DMS53 (cell line): Measurements from ENCODE around the gene ABHD11.
"Not testable (repeated sequence)": the region's sequence is repeated elsewhere in the genome, so short reads cannot be mapped to it uniquely, and the experiment has no call there.

ENCODE experiments used
- DNase-seq: peaks from one replicate; lab custom pipeline; 2025; lab: John Stamatoyannopoulos, UW

ABHD11 gene, protein sequence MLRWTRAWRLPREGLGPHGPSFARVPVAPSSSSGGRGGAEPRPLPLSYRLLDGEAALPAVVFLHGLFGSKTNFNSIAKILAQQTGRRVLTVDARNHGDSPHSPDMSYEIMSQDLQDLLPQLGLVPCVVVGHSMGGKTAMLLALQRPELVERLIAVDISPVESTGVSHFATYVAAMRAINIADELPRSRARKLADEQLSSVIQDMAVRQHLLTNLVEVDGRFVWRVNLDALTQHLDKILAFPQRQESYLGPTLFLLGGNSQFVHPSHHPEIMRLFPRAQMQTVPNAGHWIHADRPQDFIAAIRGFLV

DNA sequence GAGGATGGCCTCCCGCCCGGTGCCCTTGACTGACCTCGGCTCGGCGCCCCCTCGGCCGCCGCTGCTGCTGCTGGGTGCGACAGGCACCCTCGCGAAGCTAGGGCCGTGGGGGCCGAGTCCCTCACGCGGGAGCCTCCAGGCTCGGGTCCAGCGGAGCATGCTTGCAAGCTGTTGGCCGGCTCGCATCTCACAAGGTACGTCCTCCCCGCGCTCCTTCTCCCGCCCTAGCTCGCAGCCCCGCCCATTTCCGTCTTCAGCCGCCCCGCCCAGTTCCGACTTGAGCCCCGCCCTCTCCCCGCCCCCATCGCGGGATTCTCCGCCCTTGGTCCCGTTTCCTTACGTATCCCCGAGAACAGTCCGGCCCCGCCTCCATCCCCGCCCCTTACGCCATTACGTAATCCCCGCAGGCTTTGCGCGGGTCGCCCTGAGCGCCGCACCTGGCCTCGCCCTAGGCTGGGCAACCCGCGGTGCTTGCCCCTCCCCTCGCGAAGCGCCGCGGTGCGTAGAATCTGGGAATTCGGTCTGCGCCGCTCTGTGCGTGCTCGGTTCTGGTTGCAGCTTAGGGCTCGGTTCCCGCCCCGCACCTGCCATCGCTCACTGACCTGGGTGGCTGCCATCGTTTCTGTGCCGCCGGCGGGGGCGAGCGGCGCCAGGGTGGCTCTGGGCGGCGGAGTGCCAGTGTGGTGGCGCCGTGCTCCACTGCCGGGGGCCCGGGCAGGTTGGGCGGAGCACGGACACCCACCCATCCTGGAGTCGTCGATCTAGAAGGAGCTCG, at the start of gene ABHD11:
Gene ABHD11 (minus strand): TSS at position 191 of the 775 bp plus-strand sequence. CDS start 32 bp downstream, at position 159.
- peak; percentile 100 for DNase-seq

DNA sequence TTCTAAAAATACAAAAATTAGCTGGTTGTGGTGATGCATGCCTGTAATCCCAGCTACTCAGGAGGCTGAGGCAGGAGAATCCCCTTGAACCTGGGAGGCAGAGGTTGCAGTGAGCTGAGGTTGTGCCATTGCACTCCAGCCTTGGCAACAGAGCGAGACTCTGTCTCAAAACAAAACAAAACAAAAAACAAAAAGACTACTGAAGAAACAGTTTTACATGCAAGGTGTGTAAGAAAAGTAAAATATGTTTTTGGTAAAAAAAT, 49.1 kb upstream of the ABHD11 start:
- DNase-seq = not testable (repeated sequence)

DNA sequence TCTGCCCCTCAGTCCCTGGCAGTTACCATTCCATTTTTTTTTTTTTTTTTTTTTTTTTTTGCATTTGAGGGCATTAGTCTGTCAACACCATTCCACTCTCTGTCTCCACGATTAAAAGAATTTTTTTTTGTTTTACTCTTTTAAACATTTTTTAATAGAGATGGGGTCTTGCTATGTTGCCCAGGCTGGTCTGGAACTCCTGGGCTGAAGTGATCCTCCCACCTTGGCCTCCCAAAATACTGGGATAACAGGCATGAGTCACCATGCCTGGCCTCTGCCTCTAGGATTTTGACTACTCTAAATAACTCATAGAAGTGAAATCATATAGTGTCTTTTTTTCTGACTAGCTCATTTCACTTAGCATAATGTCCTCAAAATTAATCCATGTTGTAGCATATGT, 48.0 kb upstream of the ABHD11 start:
- no peak for DNase-seq

DNA sequence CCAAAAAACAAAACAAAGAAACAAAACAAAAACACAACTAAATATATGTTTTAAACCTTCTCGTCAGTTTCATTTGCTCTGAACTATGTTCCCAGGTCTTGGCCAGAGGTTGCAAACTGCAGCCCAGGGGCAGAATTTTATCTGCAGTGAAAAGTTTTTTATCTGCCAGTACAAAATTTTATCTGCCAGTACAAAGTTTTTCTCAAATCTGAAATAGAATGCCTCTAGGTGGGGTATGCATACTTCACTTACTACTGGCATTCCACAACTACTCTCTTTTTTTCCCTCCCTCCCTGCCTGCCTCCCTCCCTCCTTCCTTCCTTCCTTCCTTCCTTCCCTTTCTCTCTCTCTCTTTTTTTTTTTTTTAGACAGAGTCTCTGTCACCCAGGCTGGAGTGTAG, 40.9 kb upstream of the ABHD11 start:
- no peak for DNase-seq

DNA sequence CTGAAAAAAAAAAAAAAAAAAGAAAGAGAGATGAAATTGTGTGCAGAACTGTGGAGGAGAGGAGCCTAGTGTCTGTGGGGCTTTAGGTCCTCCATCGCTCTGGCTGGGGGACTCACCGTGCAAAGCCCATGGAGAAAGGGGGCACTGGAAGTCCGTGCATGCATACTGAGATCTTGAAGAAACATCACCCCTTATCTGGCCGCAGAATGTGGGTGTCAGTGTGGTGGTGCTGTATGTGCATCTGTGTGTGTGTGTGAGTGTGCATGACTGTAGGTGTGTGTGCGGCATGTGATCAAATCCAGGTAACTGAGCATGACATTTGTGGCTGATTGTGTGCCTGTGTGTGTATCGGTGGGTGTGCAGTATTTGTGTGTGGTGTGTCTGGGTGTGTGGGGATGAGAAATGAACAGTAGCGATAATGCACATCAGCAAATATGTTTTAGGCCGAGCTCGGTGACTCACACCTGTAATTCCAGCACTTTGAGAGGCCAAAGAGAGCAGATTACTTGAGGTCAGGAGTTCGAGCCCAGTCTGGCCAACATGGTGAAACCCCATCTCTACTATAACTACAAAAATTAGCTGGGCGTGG, 40.3 kb upstream of the ABHD11 start:
- DNase-seq = no peak

DNA sequence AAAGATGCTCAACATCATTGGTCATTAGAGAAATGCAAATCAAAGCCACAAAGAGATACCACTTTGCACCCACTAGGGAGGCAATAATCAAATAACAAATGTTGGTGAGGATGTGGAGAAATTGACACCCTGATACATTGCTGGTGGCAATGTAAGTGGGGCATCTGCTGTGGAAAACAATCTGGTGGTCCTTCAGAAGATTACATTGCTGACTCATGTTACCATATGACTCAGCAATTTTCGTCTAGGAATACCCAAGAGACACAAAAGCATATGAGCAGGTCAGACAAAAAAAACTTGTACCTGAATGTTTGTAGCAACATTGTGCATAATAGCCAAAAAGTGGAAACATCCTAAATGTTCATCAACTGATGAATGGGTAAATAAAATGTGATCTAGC, 36.3 kb upstream of the ABHD11 start:
- peak; percentile 69 for DNase-seq

DNA sequence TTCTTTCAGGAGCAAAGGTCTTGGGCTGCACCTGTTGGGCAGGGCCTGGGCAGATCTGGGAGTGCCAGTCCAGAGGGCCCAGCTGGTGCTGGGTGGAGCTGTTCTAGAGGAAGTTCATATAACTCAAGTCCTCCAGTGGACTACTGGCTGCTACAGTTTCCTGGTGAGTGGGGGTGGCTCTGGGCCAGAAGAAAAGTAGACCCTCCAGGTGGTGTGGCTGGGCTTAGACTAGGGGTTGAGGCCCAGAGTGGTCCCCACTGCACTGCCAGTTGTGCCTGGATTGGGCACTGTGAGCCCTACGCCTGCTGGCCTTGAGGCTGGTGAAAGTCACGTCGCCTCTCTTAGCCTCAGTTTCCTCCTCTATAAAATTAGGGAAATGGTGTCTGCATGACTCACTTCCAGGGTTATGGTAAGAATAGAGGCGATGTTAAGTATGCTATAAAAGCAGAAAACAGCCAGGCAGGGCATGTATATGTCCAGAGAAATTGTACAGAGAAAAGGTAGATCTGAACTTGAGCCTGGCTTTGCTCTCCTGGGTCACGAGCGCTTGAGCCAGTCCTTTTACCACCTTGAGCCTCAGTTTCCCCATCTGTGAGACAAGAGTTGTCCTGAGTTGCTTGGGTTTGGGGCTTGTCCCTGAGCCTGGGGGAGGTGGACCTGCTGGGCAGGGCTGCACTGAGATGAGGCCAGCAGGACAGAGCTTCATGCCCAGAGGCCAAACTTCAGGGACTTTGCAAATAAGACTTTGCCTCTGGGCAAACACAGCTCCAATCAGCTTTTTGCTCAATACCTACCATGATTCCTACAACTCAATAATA, 35.3 kb upstream of the ABHD11 start:
- DNase-seq = peak; percentile 50

DNA sequence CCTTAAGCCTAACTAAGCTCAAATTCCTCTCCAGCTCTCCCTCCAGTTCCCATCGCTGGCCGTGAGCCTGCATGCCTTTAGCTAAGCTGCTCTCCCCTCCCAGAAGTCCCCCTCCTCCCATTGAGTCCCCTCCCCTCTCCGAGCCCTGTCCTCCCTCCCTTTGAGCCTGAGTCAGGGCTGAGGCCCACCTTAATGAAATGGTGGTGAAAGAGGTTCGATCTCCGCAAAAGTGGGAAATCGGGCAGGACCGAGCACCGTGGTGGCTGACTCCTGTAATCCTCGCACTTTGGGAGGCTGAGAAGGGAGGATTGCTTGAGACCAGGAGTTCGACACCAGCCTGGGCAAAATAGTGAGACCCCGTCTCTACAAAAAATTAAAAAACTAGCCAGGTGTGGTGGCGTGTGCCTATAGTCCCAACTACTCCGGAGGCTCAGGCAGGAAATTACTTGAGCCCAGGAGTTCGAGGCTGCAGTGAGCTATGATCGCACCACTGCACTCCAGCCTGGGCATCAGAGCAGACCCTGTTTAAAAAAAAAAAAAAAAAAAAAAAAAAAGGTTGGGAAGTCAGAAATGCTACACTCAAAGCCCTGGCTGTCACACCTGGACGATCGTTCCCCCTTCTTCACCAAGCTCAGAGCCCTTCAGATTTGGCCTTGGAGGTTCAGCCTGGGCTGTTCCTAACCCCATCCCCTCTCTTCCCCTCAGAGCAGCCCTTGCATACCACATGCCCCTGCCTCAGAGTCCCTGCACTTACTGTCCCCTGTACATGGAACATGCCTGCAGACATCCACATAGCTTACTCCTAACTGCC, 32.5 kb upstream of the ABHD11 start:
- DNase-seq = no peak

DNA sequence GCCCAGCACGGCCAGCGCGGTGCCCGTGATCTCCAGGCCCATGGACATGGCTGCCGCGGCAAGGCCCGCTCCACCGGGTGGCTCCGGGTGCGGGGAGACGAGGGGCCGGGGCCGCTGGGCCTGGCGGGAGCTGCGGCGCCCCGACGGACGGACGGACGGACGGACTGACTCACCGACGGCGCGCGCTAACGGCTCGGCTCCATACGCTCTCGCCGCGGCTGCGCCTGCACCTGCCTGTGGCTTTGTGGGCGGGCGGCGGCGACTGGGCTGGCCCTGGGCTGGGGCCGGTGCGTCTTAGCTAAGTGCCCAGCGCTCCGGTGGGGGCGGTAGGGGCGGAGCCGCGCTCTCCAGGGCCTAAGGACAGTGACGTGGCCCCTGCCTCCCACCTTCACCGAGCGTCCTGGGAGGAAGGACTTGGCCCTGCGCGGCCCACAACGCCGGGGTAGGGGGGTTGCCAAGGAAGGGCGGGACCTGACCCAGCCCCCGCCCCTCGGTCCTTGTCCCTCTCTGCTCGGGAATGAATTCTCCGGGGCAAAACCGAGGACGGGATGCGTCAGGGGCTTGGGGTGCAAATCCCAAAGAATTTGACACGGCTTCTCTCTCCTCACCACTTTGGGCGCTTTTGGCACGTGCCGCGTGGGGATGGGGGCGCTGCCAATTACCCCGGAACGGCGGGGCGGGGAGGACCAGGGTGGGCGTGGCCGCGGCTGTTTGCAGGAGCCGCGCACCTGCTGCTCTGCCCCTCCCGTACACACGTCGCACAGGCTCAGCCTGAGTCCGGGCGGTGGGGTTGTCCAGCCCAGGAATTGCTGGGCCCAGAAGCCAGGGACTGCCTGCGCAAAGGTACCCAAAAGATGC, 31.6 kb upstream of the ABHD11 start, which contains the start of gene CLDN3:
Gene CLDN3 (minus strand): TSS at position 269 of the 858 bp plus-strand sequence. CDS start 221 bp downstream, at position 48.
- peak; percentile 100 for DNase-seq

DNA sequence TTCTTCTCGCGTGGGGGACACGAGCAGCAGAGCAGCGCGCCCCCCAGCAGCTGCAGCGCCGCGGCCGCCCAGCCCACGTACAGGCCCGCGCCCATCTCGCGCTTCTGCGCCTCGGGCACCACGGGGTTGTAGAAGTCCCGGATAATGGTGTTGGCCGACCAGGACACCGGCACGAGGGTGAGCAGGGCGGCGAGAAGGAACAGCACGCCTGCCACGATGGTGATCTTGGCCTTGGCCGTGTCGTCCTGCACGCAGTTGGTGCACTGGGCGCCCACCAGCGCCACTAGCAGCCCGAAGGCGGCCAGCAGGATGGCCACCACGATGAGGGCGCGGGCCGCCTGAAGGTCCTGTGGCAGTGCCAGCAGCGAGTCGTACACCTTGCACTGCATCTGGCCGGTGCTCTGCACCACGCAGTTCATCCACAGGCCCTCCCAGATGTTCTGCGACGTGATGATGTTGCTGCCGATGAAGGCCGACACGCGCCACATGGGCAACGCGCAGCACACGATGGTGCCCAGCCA, 30.9 kb upstream of the ABHD11 start:
- peak; percentile 88 for DNase-seq

DNA sequence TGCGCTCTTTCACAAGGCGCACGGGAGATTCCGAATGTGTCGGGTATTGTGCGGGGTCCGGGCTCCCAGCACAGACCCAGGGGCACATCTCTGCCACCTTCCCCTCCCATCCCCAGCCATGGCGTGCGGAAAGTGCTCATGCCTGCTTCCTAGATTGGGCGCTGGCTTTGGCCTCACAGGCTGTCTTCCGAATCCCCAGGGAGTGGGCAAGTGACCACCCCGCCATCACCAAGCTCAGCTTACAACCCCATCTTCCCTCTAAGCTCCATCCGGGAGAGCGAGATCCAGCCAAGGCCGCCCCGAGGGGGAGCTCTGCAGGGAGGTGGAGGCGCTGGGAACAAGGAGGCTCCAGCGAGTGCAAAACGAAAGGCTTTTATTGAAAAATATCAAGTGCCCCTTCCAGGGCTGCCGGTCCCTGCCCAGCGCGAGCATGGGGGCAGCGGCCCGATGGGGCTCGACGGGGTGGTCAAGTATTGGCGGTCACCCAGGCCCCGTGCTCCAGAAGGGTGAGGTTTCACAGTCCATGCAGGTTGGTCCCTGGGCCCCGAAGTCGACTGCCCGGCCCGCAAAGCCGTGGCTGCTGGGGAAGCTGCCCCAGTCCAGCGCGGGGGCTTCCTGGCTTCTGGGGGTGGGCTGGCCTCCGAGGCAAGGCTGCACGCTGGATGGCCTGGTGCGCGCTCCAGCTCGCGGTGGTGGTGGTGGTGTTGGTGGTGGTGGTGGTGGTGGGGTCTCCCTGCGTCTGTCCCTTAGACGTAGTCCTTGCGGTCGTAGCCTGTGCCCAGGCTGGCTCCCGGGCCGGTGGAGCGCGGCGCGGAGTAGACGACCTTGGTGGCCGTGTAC, 30.3 kb upstream of the ABHD11 start:
- peak; percentile 70 for DNase-seq

DNA sequence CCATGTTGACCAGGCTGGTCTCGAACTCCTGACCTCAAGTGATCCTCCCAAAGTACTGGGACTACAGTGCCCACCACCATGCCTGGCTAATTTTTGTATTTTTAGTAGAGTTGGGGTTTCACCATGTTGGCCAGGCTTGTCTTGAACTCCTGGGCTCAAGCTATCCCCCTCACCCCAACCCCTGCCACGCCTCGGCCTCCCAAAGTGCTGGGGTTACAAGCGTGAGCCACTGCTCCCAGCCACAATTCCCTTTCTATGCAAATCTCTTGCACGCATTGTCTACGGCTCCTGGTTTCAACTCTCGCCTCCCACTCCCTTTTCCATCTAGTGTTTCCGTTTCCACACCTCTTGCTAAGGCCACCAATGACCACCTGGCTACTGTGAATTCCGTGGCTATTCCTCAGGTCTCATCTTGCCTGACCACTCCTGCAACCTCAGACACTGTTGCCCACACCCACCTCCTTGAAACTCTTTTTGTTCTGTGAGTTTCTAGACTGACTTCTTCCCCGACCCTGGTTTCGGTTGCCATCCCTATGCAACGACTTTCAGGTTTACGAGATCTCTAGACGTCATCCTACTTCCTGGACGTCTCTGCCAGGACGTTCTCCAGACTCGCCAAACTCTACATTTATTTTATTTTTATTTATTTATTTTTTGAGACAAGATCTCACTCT, 28.1 kb upstream of the ABHD11 start:
- no peak for DNase-seq

DNA sequence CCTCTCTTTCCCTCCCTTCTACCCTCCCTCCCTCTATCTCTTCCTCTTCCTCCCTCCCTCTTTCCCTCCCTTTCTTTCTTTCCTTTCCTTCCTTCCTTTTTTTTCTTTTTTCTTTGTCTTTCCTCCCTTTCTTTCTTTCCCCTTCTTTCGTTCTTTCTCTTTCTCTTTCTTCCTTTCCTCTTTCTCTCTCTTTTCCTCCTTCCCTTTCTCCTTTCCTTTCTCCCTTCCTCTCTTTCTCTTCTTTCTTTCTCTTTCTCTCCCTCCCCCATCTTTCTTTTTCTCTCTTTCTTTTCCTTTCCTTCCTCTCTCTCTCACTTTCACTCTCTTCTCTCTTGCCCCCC, 24.0 kb upstream of the ABHD11 start:
- DNase-seq = no peak

DNA sequence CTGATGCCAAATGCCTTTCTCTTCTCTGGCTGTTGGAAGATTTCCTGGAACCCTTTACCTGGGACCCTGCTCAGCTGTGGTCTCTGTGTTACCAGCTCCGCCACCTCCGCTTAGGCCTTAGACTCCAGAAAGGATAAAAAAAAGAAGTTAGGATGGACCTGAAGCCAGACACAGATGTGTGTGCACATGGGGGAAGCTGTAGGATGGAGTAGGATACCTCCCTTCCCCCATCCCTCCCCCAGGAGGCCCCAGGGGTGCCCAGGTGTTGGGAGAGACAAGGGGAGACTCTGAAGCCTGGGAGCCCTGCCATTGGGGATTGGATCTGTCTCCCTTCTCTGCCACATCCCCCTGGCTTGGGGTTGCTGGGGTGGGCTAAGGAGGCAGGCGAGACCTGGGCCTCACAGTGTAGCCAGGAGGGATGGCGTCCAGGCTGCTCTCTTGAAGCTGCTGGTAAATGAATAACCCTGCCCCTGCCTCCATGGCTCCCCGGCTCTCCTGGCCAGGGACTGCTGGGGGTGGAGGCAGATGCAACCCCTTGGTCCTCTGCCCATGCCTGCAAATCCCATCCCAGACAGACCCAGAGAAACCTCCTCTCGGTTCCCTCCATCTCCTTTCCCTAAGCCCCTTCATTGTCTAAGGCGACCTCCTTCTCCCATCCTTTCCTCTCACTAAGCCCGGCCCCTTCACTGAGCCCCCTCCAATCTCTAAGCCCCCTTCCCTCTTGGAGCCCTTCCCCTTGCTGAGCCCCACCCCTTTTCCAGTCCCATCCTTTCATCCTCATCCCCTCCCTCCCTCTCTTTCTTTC, 23.5 kb upstream of the ABHD11 start:
- DNase-seq = peak; percentile 81

DNA sequence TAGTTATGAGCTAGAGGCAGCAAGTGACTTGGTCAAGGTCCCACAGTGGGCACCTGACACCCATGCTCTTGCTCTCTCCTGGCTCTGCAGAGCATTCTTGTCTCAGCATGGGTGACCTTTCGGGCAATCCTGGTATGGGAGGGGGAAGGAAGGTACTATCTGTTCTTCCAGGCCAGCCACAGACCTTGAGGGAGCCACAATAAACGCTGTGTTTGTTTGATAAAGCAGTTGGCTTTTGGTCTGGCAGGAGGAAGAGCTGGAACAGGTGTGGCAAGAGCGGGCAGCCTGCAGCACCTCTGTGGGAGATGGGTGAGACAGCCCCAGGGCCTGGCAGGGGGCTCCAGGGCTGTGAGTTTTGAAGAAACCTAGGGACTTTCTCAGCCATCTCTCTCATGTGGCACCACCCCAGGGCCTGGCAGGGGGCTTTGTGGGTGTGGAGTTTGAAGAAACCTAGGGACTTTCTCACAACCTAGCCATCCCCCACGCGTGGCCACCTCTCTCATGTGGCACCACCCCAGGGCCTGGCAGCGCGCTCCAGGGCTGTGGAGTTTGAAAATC, 20.1 kb upstream of the ABHD11 start:
- DNase-seq = no peak

DNA sequence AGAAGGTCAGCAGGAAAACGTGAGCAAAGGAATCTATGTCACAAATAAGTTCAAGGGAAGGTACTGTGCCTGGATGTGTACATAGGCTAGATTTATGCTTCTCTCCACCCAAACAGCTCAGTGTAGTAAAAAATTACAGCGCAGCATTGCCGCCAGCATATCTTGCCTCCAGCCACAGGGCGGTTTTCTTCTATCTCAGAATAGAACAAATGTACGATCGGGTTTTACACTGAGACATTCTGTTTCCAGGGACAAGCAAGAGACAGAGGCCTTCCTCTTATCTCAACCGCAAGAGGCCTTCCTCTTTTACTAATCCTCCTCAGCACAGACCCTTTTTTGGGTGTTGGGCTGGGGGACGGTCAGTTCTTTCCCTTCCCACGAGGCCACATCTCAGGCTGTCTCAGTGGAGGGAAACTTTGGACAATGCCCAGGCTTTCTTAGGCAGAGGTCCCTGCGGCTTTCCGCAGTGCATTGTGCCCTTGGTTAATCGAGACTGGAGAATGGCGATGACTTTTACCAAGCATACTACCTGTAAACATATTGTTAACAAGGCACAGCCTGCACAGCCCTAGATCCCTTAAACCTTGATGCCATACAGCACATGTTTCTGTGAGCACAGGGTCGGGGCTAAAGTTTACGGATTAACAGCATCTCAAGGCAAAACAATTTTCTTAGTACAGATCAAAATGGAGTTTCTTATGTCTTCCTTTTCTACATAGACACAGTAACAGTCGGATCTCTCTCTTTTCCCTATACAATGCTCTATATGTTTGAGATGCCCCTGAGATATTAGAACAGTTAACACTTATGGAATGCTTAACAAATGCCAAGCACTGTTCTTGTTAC, 11.6 kb upstream of the ABHD11 start:
- DNase-seq = no peak

DNA sequence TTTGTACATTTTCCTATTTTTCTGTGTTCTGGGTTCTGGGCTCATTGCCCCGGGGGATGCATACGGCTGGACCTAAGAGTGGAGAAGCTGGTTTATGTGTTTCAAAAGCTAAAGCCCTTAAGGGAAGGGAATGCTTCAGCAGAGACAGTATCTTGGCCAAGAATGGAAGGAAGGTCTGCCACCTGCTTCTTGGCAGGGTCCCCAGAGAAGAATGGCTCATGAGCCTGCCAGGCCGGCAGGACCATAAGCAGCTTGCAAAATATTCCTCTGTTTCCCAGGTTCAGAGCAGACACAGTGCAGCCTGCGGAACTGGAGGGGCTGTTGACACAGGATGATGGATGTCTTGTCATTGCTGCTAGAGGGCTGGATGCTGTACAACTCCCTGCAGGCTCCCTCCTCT, 7.8 kb upstream of the ABHD11 start:
- DNase-seq = no peak
